ENCODE results near the gene SLC38A5.

DNA sequence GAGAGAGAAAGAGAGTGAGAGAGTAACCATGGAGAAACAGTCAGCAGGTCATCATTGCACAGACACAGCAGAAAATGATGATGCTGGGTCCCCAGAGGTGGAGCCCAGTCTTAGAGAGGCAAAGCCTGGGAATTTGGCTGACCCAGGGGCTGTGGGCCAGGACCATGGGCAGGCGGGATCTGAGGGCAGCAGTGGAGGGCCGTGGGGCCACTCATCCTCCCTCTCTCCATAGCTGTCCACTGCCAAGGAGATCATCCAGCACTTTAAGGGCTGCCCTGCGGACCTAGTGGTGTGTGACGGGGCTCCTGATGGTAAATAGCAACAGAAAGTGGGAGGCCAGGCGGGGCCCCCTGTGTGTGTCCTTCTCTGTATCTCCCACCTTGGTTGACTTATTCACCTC, 8.7 kb upstream of the SLC38A5 start:
- no peak for TF ChIP-seq CTCF (IDR thresholded peaks at IDR 0.05)
- TF ChIP-seq POLR2AphosphoS5 (IDR thresholded peaks at IDR 0.05) = no peak
